GM18502 (cell line): Measurements from ENCODE around the gene TSR2.

Source experiments
- ATAC-seq: cut with Tn5 transposase; IDR thresholded peaks from one replicate; pipeline ENCODE4 v1.9.1; 2021; ENCODE audit warnings: mild to moderate bottlenecking; ENCODE audit not compliant: unreplicated experiment, poor library complexity

Gene TSR2, protein sequence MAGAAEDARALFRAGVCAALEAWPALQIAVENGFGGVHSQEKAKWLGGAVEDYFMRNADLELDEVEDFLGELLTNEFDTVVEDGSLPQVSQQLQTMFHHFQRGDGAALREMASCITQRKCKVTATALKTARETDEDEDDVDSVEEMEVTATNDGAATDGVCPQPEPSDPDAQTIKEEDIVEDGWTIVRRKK

GRCh38 chrX:54439960-54440871 is at the start of gene TSR2:
TSR2 (plus strand) TSS chrX:54440404; CDS start chrX:54440422, 18 bp downstream.
- peak; percentile 99 for ATAC-seq

- no peak for ATAC-seq
These were observed 43.1 kb upstream of the TSR2 start for GRCh38 chrX:54397113-54397512.

DNA sequence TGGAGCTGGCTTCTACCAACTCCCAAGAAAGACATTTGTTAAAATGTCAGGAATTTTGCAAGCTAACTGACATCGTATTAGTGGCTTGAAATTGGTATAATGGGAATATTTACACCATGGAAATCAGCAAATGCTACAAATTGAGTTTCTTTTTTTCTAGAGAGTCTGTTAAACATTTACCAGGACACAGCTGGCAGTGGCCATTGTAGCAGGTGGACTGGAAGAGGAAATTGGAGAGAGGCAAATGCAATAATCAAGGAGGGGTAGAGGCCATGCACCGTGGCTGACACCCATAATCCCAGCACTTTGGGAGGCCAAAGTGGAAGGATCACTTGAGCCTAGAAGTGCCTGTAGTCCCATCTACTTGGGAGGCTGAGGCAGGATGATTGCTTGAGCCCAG is 32.9 kb upstream of the TSR2 start:
- ATAC-seq = no peak

GRCh38 chrX:54411732-54412131 is 28.5 kb upstream of the TSR2 start:
- ATAC-seq = no peak

DNA sequence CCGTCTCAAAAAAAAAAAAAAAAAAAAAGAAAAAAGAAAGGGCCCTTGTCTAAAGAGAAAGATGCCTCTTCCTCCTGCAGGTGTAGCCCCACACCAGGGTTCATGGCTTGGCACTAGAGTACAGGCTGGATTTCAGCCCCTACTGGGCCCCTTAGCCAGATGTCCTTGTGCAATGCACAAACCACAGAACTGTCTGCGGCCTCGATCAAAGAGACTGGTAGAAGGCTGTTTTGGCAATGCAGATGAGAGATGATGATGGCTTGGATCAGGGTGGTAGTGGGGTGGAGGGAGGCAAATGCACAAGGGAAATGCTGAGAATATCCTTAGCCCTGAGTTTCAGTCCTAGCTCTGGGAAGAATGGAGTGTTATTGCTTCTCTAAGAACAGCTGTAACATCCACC is 26.5 kb upstream of the TSR2 start:
- no peak for ATAC-seq

DNA sequence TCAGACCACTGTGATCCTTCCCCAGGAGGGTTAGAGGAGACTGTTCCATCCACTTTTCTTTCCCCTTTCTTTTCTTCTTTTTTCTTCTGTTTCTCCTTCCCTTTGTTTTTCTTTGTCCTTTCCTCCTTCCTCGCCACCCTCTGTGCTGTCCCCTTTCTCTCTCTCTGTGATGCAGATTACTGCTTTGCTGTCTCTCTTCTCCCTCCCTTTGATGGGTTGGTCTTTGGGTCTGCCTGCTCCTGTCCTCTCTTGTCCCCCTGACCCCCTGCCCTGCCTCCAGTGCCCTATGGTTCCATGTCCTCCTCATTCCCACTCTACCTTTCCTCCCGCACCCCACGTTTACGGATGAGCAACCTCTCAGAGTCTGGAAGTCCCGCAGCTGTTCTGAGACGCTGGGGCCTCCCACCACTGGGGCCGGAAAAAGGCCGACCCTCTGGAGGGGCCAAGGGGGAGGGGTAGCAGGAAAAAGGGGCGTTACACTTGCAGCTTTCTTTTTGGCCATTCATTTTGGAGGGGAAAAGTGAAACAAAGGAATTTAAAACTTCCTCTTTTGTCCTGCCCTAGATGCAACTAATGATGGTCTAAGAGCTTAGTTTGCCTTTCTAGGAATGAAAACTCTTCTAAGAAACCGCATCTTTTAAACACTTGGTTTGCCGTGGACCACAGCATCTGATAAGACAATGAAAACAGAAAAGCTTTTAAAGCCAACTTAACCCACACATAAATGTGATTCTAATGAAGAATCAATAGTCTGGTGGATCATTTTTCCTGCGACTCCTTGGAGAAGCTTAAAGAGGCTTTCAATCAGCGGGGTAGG is 24.5 kb upstream of the TSR2 start:
- no peak for ATAC-seq

- ATAC-seq = no peak
These were observed 23.2 kb upstream of the TSR2 start for GRCh38 chrX:54416965-54417364.

DNA sequence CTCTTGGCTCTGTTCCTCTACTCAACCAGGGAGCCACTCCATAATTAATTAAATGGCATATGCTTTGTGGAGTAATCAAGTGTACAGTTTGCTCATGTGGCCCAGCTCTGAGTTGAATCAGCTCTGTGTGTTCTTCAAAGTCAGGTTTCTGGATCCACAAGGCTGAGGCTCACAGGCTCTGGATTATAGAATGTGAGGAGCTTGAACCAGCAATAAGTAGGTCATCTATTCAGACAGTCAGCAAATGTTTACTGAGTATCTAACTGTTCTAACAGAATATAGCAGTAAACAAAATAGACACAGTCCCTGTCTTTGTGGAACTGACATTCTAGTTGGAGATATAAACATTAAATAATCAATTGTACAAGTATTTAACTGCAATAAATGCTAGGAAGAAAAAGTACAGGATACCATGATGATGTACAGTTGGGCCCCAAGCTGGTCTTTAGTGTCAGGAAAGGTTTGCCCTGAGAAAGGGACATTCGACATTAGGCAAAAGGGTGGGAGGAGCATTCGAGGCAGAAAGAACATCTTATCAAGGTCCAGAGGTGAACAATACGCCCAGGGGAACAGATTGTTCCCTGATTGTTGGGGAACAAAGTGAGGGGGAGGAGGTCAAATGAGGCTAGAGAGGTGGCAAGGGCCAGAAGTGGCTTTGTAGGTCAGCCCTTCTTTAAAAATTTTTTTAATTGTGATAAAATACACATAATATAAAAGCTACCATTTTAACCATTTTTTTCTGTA is 20.5 kb upstream of the TSR2 start:
- ATAC-seq = no peak

DNA sequence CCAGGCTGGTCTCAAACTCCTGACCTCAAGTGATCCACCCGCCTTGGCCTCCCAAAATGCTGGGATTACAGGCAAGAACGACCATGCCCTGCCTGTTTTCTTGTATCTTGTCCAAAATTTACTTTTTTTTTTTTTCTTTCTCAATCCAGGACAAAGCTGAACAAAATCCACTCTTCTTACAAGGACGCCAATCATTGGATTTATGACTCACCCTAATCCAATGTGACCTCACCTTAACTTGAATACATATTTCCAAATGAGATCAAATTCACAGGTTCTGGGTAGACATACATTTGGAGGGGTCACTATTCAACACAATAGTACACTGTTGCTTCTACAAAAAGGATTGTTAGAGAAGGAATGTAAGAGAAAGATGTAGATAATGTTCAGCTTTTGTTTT is 18.0 kb upstream of the TSR2 start:
- no peak for ATAC-seq

DNA sequence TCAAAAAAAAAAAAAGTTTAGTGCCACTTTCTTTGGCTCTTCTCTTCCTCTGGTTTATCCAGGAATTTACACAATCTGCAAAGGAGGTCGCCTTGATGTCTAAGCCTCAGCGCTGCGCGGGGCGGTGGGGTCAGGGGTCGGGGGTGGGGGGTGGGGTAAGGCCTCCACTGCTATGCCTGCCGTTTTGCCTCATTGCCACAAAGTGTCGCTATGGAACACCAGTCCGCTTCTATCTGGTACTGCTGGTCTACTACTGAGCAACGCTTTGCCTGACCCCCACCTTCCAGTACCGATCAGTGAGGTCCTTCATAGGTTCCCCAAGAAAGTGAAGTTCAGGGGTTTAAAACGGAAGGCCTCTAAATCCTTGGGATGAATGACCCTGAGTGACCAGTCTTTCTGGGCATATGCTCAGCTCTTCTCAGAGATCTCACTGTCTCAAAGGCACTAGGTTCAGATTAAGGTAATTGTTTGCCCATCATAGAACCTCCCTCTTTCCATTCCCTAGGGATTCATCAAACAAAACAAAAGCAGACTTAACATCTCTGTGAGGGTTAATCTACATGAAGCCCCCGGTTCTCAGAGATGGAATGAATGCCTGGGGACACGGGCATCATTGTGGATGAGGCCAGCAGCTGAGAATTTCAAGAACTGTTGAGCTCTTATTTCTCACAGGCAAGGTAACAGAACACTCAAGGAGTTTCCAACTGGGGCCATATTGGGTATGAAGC is 16.9 kb upstream of the TSR2 start:
- no peak for ATAC-seq

DNA sequence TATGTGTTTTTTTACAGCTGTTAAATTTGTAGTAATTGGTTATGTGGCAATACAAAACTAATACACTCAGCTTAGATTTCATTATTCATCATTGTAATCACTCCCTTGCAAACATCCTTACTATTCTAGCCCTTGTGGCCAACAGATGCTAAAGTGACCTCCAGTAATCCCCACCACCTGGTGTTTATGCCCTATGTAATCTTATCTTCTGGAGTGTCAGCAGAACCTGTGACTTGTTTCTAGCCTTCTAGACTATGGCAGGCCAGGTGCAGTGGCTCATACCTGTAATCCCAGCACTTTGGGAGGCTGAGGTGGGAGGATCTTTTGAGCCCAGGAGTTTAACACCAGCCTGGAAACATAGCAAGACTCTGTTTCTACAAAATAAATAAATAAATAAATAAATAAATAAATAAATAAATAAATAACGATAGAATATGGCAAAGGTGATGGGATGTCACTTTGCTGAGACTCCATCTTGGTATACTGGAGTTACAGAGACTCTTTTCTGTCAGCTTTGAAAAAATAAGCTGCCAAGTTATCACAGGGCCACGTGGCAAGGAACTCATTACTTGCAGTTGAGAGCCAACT is 12.3 kb upstream of the TSR2 start:
- no peak for ATAC-seq

- ATAC-seq = no peak
These were observed 9.7 kb upstream of the TSR2 start for GRCh38 chrX:54430519-54430918.

GRCh38 chrX:54435121-54435520 is 5.1 kb upstream of the TSR2 start:
- ATAC-seq = no peak

DNA sequence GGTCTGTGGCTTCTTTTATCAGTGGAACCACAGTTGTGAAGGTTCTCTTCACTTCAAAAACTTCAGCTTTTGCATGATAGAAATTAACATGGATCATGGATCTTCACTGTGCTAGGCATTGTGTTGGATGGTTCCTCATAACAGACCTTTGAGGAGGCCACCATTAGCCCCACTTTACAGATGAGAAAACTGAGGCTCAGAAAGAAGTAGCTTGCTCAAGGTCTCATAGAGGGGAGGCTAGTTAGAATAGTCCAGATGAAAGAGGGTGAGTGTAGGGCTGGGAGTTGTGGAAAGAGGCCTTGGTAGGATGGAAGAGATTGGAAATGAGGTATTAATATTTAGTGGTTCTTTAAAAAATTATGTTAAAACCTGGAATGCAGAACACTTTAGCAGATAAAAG is 2.6 kb downstream of the TSR2 start:
- ATAC-seq = no peak

DNA sequence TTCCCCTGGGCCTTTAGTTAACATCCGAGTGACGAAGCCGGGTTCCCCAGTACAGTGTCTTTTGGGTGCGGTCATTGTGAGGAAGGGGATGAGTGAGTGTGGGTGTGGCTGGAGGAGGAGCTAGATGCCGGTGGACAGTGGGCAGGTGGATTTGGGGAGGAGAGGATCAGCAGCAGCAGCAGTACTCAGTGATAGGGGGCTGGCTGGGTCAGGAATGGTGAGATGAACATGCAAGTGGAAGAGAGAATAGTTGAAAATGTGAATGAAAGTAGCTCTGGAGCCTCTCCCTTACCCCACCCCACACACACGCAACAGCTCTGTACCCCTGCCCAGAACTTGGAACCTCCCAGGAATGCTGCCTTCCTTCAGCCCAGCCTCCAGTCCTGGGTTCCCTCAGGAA is 4.5 kb downstream of the TSR2 start:
- ATAC-seq = no peak

DNA sequence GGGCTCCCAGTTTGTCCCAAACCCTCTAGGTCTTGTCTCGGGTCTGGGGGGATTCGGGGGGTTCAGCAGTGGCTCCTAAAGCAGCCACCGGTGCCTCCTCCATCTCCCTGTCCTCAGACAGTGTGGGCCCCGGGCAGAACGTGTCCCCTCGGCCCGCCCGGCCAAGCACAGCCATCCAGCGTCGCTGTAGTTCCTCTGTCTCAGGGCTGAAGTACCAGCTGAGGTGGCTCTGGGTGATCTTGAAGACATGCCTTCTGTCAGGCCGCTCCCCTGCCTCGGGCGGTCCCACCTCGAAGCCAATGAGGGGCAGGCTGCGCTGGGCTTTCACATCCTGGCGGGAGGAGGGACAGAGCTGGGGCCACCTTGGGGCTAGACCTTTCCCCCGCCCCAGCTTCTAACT is 5.9 kb downstream of the TSR2 start:
- ATAC-seq = no peak

DNA sequence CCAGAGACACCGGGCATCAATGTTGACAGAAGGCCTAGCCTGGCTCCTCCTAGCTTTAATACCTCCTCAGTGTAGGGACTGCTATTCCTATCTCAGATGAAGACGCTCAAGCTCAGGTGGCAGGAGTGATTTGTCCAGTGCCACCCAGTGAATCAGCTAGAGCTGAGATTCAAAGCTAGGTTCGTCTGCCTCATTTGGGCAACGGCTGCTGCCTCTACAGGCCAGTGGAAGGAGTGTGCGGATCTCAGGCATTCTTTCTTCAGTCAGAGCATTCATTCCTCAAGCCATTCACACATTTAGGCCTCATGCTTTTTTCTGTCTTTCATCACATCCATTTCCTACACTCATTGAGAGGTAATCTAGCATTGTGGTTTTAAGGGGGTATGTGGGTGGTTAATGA is 7.3 kb downstream of the TSR2 start:
- no peak for ATAC-seq

DNA sequence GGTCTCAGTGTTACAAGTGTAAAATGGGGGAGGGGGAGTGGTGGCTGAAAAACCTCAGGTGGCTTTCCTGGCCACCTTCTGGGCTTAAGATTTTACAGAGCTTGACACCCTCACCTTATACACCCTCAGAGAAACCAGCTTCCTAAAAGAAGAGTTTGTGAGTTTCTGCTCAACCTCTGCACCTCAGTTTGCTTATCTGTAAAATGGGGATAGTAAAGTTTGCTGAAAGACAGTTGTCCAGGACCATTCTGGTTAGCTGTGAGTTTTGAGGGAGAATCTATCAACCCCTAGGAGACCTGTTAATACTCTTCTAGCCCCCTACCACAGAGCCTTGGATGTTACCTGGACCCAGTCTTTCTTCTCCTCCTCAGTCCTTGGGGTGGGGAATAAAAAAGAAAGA is 9.7 kb downstream of the TSR2 start:
- ATAC-seq = no peak

DNA sequence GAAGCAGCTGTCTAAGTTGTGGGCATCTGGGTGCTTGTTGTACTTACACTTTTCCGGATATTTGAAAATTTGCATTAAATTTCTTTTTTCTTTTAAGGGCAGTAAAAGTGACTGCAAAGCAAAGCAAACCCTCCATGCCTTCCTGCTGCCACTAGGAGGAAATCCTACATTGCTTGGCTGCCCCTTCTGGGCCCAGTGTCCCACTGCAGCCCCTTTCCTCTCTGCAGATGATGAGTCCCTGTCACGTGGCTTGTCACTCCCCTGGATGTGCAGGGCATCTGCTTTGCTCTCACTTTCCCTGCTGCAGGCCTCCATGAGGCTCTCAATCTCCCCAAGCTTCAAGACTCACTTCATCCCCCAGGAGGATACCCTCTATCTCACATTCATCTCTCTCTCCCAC is 12.7 kb downstream of the TSR2 start:
- ATAC-seq = no peak
